GM19238 (cell line): ENCODE results near the gene NFIX.

Experiments used
- DNase-seq: peaks from one replicate; pipeline ENCODE4 v3.0.0; 2011; ENCODE audit warnings: low spot score; ENCODE audit not compliant: insufficient read length

Gene NFIX

DNA sequence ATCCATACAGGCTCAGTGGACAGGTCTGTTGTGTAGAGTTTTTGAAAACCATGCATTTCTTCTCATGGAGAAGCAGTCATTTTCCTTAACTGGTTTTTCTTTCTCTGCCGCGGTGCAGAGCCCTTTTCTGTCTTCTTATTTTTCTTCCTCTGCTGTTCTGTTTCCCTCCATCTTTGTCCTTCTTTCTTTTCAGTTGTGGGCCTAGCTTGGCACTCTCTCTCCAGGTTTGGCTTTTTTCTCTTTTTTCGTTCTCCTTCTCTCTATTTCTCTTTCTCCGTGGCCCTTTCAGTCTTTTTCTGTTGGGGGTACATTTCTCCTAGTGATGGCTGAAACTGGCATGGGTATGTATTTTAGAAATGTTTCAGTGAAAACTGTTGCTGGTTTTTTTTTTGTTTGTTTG is 24.1 kb downstream of the NFIX start:
- no peak for DNase-seq

DNA sequence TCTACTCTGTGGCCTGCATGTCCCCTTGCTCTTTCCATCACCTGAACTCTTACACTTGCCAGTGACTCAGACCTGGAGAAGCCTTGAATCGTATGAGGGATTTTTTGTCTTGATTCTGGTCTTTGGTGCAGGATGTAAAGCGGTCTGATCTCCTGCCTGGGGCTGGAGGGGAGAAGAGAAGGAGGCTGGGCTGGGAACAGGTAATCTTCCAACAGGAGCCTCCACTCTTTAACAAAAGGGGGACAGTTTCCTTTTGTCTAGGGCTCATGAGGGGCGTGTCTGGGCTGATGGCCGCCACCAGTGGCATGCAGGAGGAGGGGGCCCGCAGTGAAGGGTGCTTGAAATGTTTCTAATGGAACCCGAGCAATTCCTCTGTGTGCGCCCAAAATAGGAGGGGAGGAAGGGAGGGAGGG is 24.7 kb downstream of the NFIX start:
- DNase-seq = no peak

DNA sequence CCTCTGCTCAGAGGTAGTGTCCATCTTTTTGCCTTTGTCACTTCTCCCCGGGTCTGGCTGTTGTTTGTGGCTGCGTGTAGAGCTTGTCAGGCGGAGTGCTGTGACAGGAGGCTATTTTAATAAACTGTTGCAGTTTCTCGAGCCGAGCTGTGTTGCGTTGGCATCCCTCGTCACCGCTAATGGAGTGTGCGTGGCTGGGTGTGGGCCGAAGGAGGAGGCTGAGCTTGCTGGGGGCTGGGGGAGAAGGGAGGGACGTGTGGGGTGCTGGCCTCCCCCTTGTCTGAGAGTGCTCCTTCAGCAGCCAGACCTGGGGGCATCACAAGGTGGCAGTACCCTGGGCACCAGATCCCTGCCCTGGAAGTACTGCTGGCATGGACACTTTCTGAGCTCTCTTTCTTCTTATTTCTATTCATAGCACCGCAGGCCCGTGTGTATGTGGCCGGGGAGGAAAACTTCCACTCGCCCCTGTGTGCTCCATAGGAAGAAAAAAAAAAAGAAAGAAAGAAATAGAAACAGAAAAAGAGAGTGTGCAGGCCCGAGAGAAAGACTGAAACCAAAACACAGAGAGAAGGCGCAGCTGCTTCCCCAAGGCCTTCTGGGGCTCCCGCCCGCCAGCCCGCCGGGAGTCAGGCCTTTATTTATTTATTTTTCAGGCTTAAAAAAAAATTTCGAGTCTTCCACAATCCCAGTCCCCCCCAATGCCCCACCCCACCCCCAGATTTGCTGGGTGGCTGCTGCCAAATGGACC is 27.0 kb downstream of the NFIX start:
- DNase-seq = peak; percentile 68

DNA sequence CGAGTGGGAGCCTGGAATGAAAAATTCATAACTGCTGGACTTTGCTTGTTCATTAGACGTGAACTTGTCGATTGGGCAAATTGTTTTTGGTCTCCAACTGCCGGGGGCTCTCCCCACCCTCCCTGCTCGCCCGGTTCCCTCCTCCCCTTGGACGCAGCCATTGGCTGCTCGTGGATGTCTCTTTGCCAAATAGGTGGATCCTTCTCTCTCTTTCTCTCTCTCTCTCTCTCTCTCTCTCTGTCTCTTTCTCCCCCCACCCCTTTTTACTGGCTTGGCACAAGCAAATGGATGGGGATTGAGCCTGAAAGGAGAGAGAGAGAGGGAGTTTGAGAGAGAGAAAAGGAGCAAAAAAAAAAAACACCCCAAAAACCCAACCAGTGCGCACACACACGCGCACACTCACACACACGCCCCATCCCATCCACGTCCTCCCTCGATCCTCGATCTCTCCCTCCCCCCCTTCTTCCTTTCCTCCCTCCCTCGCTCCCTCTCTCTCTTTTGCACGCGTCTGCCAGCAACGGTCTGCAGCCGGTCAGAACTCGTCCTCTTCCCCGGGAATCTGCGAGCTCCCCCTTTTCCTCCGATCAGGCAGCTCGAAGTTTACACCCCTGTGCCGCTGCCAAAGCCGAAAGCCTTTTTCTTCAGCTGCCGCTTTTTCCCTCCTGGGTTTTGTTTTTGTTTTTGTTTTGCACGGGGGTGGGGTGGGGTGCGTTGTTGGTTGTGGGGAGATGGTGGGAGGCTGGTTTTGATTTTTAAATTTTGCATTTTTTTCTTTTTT is 27.8 kb downstream of the NFIX start:
- peak; percentile 60 for DNase-seq

GRCh38 chr19:13023656-13024055 is 28.4 kb downstream of the NFIX start:
- no peak for DNase-seq

- DNase-seq = no peak
Measured at GRCh38 chr19:13024126-13024950, 29.1 kb downstream of the NFIX start.

DNA sequence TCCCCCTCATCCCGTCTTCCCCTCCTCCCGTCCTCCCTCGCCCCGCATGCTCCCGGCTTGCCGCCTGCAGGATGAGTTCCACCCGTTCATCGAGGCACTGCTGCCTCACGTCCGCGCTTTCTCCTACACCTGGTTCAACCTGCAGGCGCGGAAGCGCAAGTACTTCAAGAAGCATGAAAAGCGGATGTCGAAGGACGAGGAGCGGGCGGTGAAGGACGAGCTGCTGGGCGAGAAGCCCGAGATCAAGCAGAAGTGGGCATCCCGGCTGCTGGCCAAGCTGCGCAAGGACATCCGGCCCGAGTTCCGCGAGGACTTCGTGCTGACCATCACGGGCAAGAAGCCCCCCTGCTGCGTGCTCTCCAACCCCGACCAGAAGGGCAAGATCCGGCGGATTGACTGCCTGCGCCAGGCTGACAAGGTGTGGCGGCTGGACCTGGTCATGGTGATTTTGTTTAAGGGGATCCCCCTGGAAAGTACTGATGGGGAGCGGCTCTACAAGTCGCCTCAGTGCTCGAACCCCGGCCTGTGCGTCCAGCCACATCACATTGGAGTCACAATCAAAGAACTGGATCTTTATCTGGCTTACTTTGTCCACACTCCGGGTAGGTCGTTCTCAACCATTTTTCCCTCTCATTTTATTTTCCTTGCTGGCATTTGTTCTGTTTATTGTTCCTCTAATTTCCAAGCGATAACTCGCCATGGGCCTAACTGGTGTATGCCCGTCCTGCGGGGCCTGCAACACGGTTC is 29.8 kb downstream of the NFIX start:
- no peak for DNase-seq

DNA sequence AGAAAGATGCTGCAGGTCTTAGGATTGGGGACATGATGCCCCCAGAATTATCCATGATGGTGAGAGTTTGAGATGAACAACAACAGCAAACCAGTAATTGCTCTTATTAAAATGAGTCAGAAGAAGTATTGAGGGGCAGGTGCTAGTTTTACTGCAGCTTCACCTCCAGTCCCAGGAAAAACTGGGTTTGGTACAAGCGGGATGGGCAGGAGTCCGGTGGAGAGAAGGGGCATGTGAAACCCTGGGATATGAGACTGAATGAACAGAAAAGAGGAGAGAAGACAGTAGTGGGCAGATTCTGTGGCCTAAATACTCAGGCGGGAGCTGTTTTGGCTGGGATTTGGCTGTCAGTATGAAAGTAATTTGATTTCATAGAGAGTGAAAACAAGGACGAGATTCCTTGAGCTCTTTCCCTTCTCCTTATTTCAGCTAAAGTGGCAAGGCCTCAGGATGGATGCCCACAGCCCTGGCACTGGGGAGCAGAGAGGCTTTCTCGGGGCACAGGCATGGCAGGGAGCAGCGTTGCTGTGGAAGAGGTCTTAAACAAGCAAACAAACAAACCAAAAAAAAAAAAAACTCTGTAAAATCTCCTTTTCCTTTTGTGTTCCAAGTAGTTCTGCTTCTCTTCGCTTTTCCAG is 30.7 kb downstream of the NFIX start:
- no peak for DNase-seq

DNA sequence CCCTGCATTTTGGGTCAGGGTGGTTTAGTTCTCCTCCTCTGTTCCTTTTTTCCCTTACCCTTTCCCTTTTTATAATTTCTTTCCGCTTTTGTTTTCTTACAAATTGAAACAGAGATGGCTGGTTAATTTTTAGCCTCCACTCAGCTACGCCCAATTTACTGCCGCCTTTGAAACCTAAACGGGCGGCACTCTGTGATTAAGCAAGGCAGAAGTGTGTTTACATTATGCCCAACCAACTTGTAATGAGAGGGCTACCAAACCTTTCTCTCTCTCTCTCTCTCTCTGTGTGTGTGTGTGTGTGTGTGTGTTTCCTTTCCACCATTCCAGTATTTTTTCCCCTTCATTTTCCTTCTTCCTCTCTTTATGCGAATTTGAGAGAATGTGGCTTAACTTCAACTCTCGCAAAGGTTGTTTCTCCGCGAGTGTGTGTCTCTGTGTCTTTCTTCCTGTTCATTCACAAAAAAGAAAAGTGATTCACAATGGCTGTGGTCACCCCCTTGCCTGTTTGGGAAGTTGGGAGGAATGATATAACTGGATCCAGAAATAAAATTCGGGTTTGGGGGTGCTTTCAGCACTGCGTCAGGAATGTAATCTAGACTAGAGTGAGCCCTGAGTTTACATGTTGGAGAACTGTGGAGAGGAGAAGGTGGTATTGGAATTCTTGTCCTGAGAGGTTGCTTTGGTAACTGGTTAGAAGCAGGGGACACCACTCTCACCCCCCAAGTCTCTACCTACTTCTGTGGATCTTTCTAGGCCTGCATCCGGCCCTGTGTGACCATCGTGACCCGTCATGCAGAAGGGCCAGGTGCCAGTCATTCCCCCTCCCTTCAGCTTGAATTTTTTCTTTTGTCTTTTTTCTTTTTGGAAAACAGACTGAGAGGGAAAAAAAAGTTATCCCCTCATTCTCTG is 31.4 kb downstream of the NFIX start:
- no peak for DNase-seq

DNA sequence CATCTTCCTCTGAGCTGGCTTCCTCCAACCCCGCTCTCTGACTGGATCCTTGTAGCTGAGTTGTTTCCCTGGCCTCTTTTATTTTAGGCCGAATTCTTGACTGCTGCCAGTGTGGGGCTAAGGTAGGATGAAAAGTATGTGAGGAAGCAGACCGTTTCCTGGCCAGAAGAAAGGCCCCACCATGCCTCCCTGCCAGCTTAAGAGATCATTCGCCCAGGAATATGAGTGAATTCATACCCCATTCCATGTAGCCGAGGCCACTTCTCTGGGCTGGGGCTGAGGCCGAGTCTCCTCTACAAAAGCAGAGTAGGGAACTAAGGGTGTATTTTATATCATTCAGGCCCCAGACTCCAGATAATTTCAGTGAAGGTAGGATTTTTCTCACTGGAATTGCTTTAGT is 32.3 kb downstream of the NFIX start:
- no peak for DNase-seq

- no peak for DNase-seq
Measured at GRCh38 chr19:13028027-13028426, 32.8 kb downstream of the NFIX start.

DNA sequence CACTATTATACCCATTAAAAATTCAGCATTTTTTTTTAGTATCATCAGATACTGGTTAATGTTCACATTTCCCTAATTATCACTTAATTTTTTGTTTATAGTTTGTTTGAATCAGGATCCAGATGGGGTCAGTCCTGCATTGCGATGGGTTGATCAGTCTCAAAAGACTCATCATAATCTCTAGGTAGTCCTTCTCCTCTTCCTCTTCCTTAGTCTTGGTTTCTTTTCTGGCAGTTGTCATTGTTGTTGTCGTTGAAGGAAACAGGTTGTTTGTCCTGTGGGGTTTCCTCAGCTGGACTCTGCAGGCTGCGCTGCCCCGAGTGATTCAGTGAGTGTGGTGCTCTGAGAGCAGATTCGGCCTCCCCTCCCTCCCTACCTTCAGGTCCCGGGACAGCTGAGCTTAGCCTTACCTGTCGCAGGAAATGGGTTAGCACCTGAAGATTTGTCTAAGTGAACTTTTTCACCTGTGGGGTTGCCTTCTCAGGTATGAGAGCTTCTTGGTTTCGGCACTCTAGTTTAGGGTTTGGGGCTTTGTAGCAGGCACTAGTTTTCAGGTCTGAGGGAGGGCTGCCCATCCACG is 34.1 kb downstream of the NFIX start:
- DNase-seq = no peak

DNA sequence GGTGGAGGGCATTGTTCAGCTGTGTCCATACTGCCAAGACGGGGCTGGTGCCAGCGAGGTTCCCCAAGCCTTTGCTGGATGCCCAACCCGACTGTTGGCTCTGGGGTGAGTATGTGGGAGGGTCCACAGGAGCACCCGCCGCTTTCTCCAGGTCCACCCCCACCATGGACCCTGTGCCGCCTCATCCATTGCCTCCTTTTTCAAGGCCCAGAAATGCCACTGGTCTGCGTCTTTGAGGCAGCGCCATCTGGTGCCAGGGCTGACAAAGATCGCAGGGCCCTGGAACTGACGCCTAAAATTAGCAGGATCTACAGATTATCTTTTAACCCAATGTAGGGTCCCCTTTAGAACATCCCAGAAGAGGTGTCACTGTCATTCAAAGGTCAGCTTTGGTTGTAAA is 34.6 kb downstream of the NFIX start:
- DNase-seq = no peak

GRCh38 chr19:13031917-13032623 is 36.8 kb downstream of the NFIX start:
- no peak for DNase-seq

DNA sequence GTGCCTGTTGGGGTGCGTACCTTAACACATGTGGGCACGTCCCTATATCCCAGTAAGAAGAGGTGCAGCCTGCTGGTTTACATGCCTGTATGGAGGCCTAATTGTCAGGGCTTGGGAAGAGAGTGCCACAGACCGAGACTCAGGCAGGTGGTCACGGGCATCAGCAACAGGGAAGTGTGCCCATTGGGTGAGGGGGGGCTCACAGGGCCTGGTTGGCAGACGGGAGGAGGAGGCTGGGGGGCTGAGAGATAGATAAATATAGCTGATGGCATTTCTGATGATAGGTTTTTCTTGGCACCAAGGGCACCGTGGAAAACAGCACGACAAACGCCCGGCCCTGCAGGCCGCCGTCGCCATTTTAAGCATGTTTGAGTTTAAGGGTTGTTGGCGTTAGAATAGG is 37.6 kb downstream of the NFIX start:
- no peak for DNase-seq

DNA sequence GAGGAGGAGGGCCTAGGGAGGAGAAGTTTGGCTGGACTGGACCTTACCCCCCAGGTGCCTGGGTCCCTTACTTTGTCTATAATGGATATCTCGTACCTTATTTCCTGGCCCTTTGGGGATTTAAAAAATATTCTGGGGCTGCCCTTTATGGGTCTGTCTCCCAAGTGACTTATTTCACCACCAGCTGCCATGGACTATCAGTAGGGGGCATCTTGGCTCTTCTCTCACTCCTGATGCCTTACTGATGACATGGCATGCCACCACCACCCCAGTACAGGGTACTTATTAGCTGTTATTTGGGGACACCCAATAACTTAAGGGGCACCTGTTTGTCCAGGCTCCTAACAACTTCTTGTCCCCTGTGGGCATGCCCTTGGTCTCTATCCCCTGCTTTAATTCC is 38.0 kb downstream of the NFIX start:
- DNase-seq = no peak

DNA sequence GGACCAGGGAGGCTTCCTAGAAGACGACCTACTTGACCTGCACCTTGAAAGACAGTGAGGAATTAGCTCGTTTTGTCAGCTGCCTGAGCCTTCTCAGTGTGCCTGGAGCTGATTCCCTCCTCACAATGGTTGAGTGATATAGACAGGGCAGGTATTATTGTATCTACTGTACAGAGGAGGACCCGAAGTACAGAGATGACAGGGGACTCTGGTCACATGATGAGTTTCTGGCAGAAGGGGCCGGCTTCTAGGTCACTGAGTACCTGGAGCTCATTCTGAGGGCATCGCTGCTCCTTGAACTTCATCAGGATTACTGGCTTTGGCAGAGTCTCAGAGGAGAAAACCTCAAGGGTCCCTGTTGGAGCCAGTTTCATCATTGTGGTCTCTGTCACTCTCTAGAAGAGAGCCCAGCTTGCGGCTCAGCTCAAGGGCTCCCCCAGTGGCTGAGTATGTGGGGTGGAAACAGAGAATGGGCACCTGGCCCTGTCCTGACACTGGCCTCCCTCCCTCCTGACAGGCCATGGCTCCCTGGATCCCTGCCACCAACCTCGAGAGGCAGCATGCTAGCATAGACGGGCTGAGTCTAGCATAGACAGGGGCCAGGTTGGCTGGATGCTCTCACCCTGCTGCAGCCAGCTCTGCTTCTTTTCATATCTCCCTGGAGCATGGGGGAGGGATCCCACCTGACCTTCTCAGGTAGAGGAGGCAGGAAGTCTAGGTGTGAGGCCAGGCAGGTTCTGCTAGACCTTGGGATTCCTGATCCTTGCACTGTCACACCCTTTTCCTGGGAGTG is 38.7 kb downstream of the NFIX start:
- peak; percentile 60 for DNase-seq

- no peak for DNase-seq
Measured at GRCh38 chr19:13034636-13035035, 39.4 kb downstream of the NFIX start.
